ENCODE measurements around the gene CDON.
"Not testable (repeated sequence)": the region's sequence is repeated elsewhere in the genome, so short reads cannot be mapped to it uniquely, and the experiment has no call there.

The CDON gene

GRCh38 chr11:125916683-125917347, 145.9 kb downstream of the CDON start:
- Histone ChIP-seq H3K36me3 (ENCODE audit: insufficient read depth, low read length) (no peaks in the 10 kb centered on the region), H3K9me3 (ENCODE audit: insufficient read depth, low read depth, low read length) (no peaks in the 10 kb centered on the region), H3K27me3 (ENCODE audit: insufficient read depth, low read length, poor library complexity, severe bottlenecking) (peaks cover 4% of the 10 kb centered on the region), H3K4me1 (ENCODE audit: insufficient read depth, low read length, poor library complexity, severe bottlenecking) (no peaks in the 10 kb centered on the region), H2AFZ (ENCODE audit: low read length) (no peak overlapping the region), H3K4me3 (ENCODE audit: low read length, poor library complexity, severe bottlenecking) (no peak overlapping the region), H3K4me2 (ENCODE audit: low read depth, low read length, poor library complexity, severe bottlenecking) (no peak overlapping the region), H3K9ac (ENCODE audit: low read depth, low read length, poor library complexity, severe bottlenecking) (no peak overlapping the region), H3K9me2 (replicated peaks; ENCODE audit: low read depth, low read length) (no peaks in the 10 kb centered on the region), H3K79me2 (ENCODE audit: insufficient read depth, low read length) (no peaks in the 10 kb centered on the region), H3F3A (ENCODE audit: low read depth) (no peaks in the 10 kb centered on the region), H4K20me1 (ENCODE audit: insufficient read depth, low read length, poor library complexity, severe bottlenecking) (no peaks in the 10 kb centered on the region)
- TF ChIP-seq, protein P1, sequence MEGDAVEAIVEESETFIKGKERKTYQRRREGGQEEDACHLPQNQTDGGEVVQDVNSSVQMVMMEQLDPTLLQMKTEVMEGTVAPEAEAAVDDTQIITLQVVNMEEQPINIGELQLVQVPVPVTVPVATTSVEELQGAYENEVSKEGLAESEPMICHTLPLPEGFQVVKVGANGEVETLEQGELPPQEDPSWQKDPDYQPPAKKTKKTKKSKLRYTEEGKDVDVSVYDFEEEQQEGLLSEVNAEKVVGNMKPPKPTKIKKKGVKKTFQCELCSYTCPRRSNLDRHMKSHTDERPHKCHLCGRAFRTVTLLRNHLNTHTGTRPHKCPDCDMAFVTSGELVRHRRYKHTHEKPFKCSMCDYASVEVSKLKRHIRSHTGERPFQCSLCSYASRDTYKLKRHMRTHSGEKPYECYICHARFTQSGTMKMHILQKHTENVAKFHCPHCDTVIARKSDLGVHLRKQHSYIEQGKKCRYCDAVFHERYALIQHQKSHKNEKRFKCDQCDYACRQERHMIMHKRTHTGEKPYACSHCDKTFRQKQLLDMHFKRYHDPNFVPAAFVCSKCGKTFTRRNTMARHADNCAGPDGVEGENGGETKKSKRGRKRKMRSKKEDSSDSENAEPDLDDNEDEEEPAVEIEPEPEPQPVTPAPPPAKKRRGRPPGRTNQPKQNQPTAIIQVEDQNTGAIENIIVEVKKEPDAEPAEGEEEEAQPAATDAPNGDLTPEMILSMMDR (conservative IDR thresholded peaks at IDR 0.05; ENCODE audit: low read length): no peak
- no peak for TF ChIP-seq EZH2phosphoT487 (IDR thresholded peaks at IDR 0.05; ENCODE audit: borderline replicate concordance)

GRCh38 chr11:125914601-125915000, 148.1 kb downstream of the CDON start:
- H3K27me3 ChIP-seq (ENCODE audit: insufficient read depth, low read length, poor library complexity, severe bottlenecking); H3K9me2 ChIP-seq (replicated peaks; ENCODE audit: low read depth, low read length); H3K9ac ChIP-seq (ENCODE audit: low read depth, low read length, poor library complexity, severe bottlenecking): not testable (repeated sequence)

DNA sequence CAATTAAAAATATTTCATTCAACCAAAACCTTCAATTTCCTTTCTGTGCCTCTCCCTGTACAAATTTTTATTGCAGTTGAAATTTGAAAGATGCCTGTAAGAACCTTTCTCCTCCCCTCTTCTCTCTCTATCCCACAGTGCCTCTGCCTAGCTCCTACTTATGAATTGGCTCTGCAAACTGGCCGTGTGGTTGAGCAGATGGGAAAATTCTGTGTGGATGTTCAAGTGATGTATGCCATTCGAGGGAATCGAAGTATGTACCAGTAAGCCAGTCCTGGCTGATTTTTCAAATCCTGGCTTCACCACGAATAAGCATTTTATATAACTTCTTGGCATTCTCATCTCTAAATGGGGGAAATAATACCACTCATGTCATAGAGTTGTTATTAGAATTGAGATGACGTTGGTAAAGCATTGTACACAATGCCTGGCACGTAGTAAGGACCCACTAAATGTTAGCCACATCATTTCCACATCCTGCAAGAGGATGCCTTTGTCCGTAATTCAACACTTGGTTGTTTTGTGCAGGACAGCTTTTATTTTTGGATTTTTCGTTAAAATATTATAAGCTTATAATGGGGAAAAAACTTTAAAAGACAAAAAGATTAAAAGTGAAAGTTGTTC, 152.3 kb downstream of the CDON start:
- no peak overlapping the region for H3K4me2 ChIP-seq (ENCODE audit: low read depth, low read length, poor library complexity, severe bottlenecking)
- no peaks in the 10 kb centered on the region for H3K36me3 ChIP-seq (ENCODE audit: insufficient read depth, low read length)
- H3F3A ChIP-seq (ENCODE audit: low read depth): no peaks in the 10 kb centered on the region
- no peaks in the 10 kb centered on the region for H3K9me2 ChIP-seq (replicated peaks; ENCODE audit: low read depth, low read length)
- H3K9me3 ChIP-seq (ENCODE audit: insufficient read depth, low read depth, low read length): no peaks in the 10 kb centered on the region
- no peak overlapping the region for H3K9ac ChIP-seq (ENCODE audit: low read depth, low read length, poor library complexity, severe bottlenecking)
- no peaks in the 10 kb centered on the region for H4K20me1 ChIP-seq (ENCODE audit: insufficient read depth, low read length, poor library complexity, severe bottlenecking)
- no peaks in the 10 kb centered on the region for H3K79me2 ChIP-seq (ENCODE audit: insufficient read depth, low read length)
- no peaks in the 10 kb centered on the region for H3K4me1 ChIP-seq (ENCODE audit: insufficient read depth, low read length, poor library complexity, severe bottlenecking)
- H3K4me3 ChIP-seq (ENCODE audit: low read length, poor library complexity, severe bottlenecking): no peak overlapping the region
- no peak overlapping the region for H2AFZ ChIP-seq (ENCODE audit: low read length)
- no peaks in the 10 kb centered on the region for H3K27me3 ChIP-seq (ENCODE audit: insufficient read depth, low read length, poor library complexity, severe bottlenecking)
- TF ChIP-seq EZH2phosphoT487 (IDR thresholded peaks at IDR 0.05; ENCODE audit: borderline replicate concordance): no peak
- TF ChIP-seq, protein P1 (conservative IDR thresholded peaks at IDR 0.05; ENCODE audit: low read length): no peak

More at GRCh38 chr11:125914601-125915000, 148.1 kb downstream of the CDON start:
- TF ChIP-seq, protein P1 (conservative IDR thresholded peaks at IDR 0.05; ENCODE audit: low read length): peak; percentile 49
- H3K4me1 ChIP-seq (ENCODE audit: insufficient read depth, low read length, poor library complexity, severe bottlenecking); H3K4me3 ChIP-seq (ENCODE audit: low read length, poor library complexity, severe bottlenecking); H3K36me3 ChIP-seq (ENCODE audit: insufficient read depth, low read length); H3F3A ChIP-seq (ENCODE audit: low read depth); H3K4me2 ChIP-seq (ENCODE audit: low read depth, low read length, poor library complexity, severe bottlenecking); H2AFZ ChIP-seq (ENCODE audit: low read length); H3K9me3 ChIP-seq (ENCODE audit: insufficient read depth, low read depth, low read length); H4K20me1 ChIP-seq (ENCODE audit: insufficient read depth, low read length, poor library complexity, severe bottlenecking); H3K79me2 ChIP-seq (ENCODE audit: insufficient read depth, low read length): not testable (repeated sequence)
